ENCODE measurements around the gene KDM2B. TPM values are rescaled to one million over a fixed set of nuclear protein-coding genes. Genes with fewer than 3 reads are reported as not detected.
"Not testable (repeated sequence)": the region's sequence is repeated elsewhere in the genome, so short reads cannot be mapped to it uniquely, and the experiment has no call there.

KDM2B gene
- polyA plus RNA-seq, 1 donor from 2014 or later, result 49.0 TPM

DNA sequence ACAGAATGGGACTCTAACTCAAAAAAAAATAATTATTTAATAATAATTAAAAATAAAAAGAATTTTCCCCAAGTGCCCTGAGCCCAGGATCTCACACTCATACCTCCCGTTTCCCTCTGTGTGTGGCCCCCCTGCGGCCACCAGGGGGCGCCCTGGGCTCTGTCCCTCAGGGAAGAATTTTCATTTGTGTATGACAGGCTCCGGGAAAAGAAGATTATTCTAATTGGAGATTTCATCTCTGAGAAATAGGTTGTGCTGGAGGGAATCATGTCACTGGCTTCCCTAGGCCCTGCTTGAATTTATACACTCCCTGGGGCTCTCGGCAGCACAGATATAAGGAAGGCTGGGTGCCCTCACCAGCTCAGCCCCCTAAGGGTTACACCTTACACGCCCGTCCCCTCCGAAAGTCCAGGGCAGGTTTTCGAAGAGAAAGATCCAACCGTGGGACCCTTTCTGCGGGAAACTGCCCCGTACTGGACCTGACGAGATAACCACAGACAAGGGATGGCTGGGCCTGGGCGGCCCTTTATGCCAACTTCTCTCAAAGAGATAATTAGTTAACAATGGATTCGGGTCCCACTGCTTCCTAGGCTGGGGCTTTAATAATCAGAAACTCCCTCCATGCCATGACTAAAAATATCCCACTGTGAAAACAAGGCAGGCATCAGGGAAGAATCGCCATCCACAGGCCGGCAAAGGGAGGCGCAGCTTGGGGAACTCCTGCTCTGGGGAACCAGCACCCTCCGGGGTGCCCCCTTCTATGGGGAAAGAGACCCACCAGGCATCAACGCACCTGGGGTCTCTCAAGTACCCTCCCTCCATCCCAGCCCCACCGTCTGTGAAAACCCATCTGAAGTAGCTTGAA lies 80.7 kb downstream of the KDM2B start:
- H3K4me3 Mint-ChIP-seq, result peak overlapping the region in 1 of 4 donors; percentile 24

DNA sequence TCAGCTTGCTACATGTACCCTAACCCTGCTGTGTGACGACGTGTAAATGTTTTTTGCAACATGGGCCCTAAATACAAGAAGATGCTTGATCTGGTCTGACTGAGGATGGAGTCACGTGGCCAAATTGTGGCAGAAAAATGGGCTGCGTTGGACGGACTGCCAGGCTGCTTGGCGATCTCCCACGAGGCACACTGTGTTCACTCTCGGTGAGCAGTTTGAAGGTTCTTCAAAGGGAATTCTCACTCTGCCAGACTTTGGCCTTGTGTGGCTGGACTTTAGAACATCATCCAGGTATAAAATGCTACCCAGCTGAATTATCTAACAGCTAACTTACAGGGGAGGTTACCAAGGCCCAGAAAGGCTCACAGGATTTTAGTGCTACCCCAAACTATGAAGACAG lies 85.1 kb downstream of the KDM2B start:
- peaks cover 2% of the 10 kb centered on the region for H3K36me3 Mint-ChIP-seq
- H3K27ac Mint-ChIP-seq, result no peak overlapping the region
- H3K27me3 Mint-ChIP-seq, result no peaks in the 10 kb centered on the region
- H3K4me1 Mint-ChIP-seq, result peaks cover 13 to 30% (median 27%) of the 10 kb centered on the region in 3 donors
- H3K4me3 Mint-ChIP-seq, result no peak overlapping the region
- H3K9me3 Mint-ChIP-seq, result no peaks in the 10 kb centered on the region

More for the DNA sequence above, 80.7 kb downstream of the KDM2B start:
- H3K9me3 Mint-ChIP-seq, result no peaks in the 10 kb centered on the region
- no peaks in the 10 kb centered on the region for H3K27me3 Mint-ChIP-seq
- H3K4me1 Mint-ChIP-seq, result peaks cover 7 to 14% (median 12%) of the 10 kb centered on the region in 3 donors
- peaks cover 2% of the 10 kb centered on the region for H3K36me3 Mint-ChIP-seq
- peak overlapping the region; percentile 47 to 78 (median 65) for H3K27ac Mint-ChIP-seq

DNA sequence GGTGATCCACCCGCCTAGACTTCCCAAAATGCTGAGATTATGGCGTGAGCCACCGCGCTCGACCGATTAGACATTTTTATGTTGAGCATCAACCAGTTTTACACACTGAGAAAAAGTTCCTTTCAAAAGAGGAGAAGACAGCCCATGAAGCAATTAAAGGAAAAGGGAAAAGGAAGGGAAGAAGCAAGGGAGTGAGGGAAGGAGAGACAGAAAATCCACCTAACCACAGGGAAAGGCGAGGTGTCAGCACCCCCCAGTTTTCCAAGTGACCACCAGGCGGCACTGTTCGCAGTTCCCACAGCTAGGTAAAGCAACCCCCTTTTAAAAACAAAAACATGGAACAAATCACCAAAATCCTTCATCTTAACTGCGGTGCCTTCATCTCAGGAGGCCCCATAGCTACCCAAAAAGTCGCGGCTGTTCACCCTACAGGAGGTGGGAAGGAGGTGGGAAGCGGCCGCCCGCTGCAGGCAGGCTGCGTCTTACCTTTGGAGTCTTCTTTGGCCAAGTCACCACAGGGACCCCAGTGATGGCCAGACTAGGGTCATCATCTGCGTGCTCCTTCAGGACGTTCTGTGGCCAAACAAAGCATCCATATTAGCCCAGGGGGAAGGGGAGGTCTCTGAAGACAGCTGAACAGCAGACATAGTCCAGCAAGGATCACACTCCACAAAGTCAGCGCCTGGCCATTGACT lies 86.6 kb downstream of the KDM2B start:
- Mint-ChIP-seq H3K4me3 (no peak overlapping the region), H3K4me1 (peaks cover 15 to 30% (median 29%) of the 10 kb centered on the region in 3 donors), H3K27me3 (no peaks in the 10 kb centered on the region), H3K27ac (peak overlapping the region in 1 of 3 donors; percentile 32), H3K9me3 (no peaks in the 10 kb centered on the region), H3K36me3 (peaks cover 2% of the 10 kb centered on the region)

DNA sequence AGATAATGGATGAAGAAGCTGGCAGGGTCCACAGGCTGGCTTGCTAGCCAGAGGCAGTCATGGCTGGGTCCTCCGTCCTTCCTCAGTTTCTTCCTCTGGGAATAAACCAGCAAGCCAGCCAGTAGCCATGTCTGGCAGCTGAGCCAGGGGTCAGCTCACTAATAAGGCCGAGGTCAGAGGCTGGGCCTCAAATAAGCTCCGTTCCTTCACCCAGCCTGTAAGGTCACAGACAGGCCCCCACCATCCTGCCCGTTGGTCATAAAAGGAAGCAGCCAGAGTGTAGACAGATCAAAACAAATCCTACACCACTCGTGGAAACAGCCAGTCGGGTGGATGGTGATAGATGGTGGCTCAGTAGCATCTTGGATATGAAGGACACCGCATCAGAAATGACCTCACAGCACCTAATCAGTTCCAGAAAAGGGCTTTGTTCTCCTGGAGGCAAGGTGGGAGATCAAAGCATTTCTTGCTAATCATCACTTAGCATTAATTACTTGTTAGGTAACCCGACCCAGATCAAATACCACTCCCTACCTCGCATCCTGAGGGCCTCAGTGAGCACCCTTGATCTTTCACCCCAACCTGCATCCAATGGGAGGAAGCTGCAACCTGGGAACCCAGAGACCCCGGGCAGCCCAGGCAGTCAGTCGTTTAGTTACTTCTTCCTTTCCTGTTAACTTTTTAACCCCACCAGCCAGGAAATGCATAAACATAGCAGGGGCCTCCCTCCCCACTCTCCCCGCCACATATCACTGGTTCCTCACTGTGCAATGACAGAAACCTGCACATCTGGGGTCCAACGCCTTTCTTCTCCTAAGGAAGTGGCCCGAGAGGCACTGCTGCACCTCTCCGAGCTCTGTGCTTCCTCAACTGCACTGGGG lies 90.2 kb downstream of the KDM2B start:
- Mint-ChIP-seq H3K36me3 (no peaks in the 10 kb centered on the region), H3K27ac (peak overlapping the region in 2 of 3 donors; percentile 36 to 88), H3K4me3 (peak overlapping the region in 3 of 4 donors; percentile 4 to 81 (median 78)), H3K4me1 (peaks cover 11 to 24% (median 21%) of the 10 kb centered on the region in 3 donors), H3K9me3 (no peaks in the 10 kb centered on the region), H3K27me3 (no peaks in the 10 kb centered on the region)

DNA sequence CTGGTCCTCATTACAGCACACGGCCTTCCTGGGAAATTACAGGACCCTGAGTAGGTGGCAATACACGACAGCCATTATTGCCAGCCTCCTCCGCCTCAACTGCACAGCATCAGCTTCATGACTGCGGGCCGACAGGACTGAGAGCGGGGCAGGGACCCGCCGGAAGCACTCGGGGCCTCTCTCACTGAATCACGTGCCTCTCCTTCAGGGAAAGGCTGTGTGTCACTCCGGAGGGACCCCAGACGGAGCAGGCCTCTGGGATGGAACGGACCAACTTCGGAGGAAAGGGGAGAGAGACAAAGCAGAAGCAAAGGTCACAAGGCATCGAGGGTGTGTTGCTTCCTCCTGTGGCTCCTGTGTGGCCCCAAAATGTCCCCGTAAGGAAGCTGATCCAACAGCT lies 90.9 kb downstream of the KDM2B start:
- Mint-ChIP-seq H3K27me3 (no peaks in the 10 kb centered on the region), H3K27ac (no peak overlapping the region), H3K9me3 (no peaks in the 10 kb centered on the region), H3K4me1 (peaks cover 11 to 24% (median 21%) of the 10 kb centered on the region in 3 donors), H3K4me3 (no peak overlapping the region), H3K36me3 (no peaks in the 10 kb centered on the region)

DNA sequence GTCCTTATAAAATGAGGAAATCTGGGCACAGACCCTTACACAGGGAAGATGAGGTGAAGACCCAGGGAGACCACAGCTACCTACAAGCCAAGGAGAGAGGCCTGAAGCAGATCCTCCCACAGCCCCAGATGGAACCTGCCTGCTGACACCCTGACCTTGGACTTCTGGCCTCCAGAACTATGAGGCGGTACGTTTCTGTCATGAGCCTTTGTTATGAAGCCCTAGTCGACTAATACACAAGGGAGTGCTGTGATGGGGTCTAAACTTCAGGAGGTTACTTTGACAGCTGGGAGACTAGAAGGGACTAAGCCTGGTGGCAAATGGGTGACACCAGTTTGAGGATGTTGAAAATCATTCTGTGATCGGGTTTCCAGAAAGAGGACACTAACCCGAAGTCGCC lies 95.9 kb downstream of the KDM2B start:
- peaks cover 0 to 17% (median 5%) of the 10 kb centered on the region in 3 donors for H3K4me1 Mint-ChIP-seq
- H3K36me3 Mint-ChIP-seq, result peaks cover 5% of the 10 kb centered on the region
- no peaks in the 10 kb centered on the region for H3K27me3 Mint-ChIP-seq
- no peak overlapping the region for H3K4me3 Mint-ChIP-seq
- no peaks in the 10 kb centered on the region for H3K9me3 Mint-ChIP-seq
- no peak overlapping the region for H3K27ac Mint-ChIP-seq

DNA sequence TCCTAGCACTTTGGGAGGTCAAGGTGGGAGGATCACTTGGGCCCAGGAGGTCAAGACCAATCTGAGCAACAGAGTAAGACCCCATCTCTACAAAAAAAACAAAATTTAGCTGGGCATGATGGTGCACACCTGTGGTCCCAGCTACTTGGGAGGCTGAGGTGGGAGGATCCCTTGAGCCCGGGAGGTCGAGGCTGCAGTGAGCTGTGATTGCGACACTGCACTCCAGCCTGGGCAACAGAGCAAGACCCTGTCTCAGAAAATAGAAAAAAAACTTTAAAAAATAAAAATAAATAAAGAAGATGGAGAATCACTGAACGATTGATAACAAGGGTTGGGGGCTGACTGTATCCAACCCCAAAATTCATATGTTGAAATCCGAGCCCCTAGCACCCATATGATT lies 96.3 kb downstream of the KDM2B start:
- Mint-ChIP-seq H3K27ac (peak overlapping the region in 1 of 3 donors; percentile 73), H3K4me1 (peaks cover 0 to 17% (median 5%) of the 10 kb centered on the region in 3 donors)
- not testable (repeated sequence) for H3K4me3 Mint-ChIP-seq, H3K9me3 Mint-ChIP-seq, H3K27me3 Mint-ChIP-seq, H3K36me3 Mint-ChIP-seq

DNA sequence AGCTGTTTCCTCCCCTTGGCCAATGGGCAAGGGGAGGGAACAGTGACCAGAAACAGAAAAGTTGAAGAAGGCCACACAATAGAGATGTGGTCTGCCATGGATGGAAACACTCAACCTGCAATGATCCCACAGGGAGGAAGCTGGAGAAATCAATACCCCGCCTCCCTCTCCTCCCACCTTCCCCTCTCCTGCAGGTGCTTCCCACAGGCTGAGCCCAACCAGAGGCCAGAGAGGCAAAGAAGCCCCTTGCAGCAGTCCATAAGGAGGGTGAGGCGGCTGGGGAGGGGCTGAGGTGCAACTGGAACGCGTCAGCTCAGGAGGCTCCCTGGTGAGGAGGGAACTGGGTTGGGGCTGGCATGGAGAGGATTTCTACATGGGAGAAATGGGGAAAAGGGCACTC lies 96.9 kb downstream of the KDM2B start:
- Mint-ChIP-seq H3K36me3 (peaks cover 5% of the 10 kb centered on the region), H3K27me3 (no peaks in the 10 kb centered on the region), H3K27ac (peak overlapping the region in 1 of 3 donors; percentile 73), H3K4me3 (no peak overlapping the region), H3K9me3 (no peaks in the 10 kb centered on the region), H3K4me1 (peaks cover 2 to 17% (median 6%) of the 10 kb centered on the region in 3 donors)

DNA sequence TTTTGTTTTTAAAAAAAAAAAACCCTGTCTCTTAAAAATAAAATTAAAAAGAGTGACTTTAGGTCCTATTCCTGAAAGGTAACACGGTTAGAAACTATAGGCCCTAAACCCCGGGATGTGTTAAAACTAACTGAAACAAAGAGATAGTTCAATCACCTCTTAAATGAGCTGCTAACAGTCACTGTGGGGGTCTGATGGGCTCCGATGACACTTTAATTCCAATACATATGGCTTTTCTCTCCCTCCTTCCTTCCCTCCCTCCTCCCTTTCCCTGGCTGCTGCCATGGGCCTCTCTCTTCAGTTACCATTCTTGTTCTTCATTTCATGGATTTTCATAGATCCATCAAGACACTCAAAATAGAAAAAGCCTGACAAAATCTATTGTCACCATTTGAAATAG lies 104.3 kb downstream of the KDM2B start:
- Mint-ChIP-seq H3K36me3 (peaks cover 9% of the 10 kb centered on the region), H3K4me3 (peak overlapping the region in 1 of 4 donors; percentile 41)

DNA sequence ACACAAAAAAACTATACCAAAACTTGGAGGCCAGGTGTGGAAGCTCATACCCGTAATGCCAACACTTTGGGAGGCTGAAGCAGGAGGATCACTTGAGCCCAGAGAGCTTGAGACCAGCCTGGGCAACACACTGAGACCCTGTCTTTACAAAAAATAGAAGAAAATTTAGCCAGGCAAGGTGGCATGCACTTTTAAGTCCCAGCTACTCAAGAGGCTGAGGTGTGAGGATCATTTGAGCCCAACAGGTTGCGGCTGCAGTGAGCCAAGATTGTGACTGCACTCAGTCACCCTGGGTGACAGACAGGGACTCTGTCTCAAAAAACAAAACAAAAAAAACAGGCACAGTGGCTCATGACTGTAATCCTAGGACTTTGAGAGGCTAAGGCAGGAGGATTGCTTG lies 105.5 kb downstream of the KDM2B start:
- H3K27ac Mint-ChIP-seq, result no peak overlapping the region

More for the DNA sequence above, 104.3 kb downstream of the KDM2B start:
- Mint-ChIP-seq H3K27ac (peak overlapping the region in 1 of 3 donors; percentile 29), H3K9me3 (no peaks in the 10 kb centered on the region), H3K27me3 (no peaks in the 10 kb centered on the region), H3K4me1 (peaks cover 9 to 12% (median 11%) of the 10 kb centered on the region in 3 donors)

DNA sequence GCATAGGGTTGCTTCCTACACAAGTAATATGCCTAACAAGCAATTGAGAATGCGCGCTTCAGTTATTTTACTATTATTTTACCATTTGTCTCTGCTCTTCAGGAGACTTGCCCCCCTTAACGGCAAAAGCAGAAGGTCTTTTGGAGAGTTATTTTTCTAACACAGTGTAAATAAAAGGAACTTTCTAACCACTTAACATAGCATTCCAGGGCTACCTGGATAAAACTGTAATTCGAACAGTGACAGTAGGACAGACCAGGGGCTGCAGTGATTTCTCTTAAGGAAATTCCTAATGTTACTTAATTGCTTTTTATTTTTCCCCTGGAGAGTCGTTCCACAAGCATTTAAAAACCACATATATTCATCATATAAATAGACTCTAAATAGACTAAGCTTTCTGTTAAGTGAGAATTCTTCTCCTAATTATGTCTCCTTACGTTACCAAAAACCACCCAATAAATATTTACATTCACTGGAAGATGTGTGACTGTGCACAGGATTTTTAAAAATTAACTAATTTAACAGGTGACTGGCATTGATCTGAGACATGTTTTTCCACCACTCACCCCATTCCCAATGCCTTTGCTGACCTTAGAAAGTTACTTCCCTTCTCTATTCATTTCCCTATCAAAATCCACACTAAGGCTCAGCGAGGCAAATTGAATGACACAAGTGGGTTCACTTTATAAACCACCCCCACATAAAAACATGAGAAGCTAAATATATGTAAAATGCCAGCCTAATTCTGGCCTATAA lies 108.5 kb downstream of the KDM2B start:
- H3K36me3 Mint-ChIP-seq, result peaks cover 5% of the 10 kb centered on the region
- H3K9me3 Mint-ChIP-seq, result no peaks in the 10 kb centered on the region
- H3K4me1 Mint-ChIP-seq, result peaks cover 6 to 27% (median 27%) of the 10 kb centered on the region in 3 donors
- H3K27ac Mint-ChIP-seq, result peak overlapping the region in 1 of 3 donors; percentile 85
- H3K4me3 Mint-ChIP-seq, result no peak overlapping the region
- no peaks in the 10 kb centered on the region for H3K27me3 Mint-ChIP-seq

More for the DNA sequence above, 105.5 kb downstream of the KDM2B start:
- no peaks in the 10 kb centered on the region for H3K9me3 Mint-ChIP-seq
- H3K4me3 Mint-ChIP-seq, result no peak overlapping the region
- peaks cover 7% of the 10 kb centered on the region for H3K36me3 Mint-ChIP-seq
- peaks cover 10 to 20% (median 18%) of the 10 kb centered on the region in 3 donors for H3K4me1 Mint-ChIP-seq
- no peaks in the 10 kb centered on the region for H3K27me3 Mint-ChIP-seq

DNA sequence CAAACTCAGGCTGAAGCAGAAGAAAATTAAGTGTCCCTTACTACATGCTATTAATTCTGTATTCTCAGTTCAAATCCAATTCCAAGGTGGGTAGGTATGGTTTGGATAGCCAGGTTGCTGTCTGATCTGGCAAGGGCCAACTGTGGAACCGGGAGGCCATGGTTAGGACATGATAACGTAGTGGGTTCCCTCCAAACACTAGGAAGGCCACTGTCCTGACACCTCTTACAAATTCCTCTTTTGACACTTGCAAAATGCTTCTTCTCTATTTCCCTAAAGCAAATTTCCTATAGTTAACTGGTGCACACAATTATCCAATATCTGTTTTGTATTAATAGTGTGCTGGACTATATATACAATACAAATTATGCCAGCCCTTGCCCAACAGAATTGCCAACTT lies 110.1 kb downstream of the KDM2B start:
- Mint-ChIP-seq H3K4me1 (peaks cover 9 to 32% (median 31%) of the 10 kb centered on the region in 3 donors), H3K27me3 (no peaks in the 10 kb centered on the region), H3K36me3 (peaks cover 5% of the 10 kb centered on the region), H3K9me3 (no peaks in the 10 kb centered on the region), H3K4me3 (peak overlapping the region in 1 of 4 donors; percentile 72), H3K27ac (peak overlapping the region; percentile 83 to 95 (median 95))

DNA sequence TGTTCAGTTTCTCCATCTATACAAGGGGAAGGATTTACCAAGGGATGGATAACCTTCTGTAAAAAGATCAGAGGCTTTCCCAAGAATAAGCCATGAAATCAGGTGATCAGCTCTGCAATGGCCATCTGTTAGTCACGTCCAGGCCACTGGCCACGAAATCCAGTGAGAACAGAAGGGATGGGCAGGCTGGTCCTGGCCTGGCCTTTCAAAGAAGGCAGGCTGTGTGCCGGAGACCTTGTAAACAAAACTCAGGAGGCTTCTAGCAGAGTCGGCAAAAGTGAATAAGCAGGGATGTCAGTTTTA lies 112.4 kb downstream of the KDM2B start:
- no peaks in the 10 kb centered on the region for H3K36me3 Mint-ChIP-seq
- H3K4me1 Mint-ChIP-seq, result peaks cover 11 to 42% (median 38%) of the 10 kb centered on the region in 3 donors
- peak overlapping the region; percentile 84 to 95 (median 88) for H3K27ac Mint-ChIP-seq
- peak overlapping the region; percentile 72 to 85 (median 82) for H3K4me3 Mint-ChIP-seq
- H3K9me3 Mint-ChIP-seq, result no peaks in the 10 kb centered on the region
- H3K27me3 Mint-ChIP-seq, result no peaks in the 10 kb centered on the region
